ENCODE results near the gene CDC42.
"Not testable (repeated sequence)": the region's sequence is repeated elsewhere in the genome, so short reads cannot be mapped to it uniquely, and the experiment has no call there.

CDC42 gene

GRCh38 chr1:22052115-22053016 is at the start of gene CDC42:
TSS of gene CDC42 (plus strand) at chr1:22052709. CDS start at chr1:22078479, 25,770 bp downstream.
- H3K9ac ChIP-seq (ENCODE audit: low read length) = peak within 1 kb of the TSS; percentile 86
- H2AFZ ChIP-seq (ENCODE audit: low read depth, low read length) = peak within 1 kb of the TSS; percentile 94
- no peaks in the 10 kb centered on the region for H3K27me3 ChIP-seq (ENCODE audit: low read depth, low read length)
- peak within 1 kb of the TSS; percentile 95 for H3K4me2 ChIP-seq (ENCODE audit: low read length)
- peaks cover 36% of the 10 kb centered on the region for H3K4me1 ChIP-seq (ENCODE audit: low read length)
- no peak for TF ChIP-seq CTCF (IDR thresholded peaks at IDR 0.05; ENCODE audit: low read depth, low read length)
- TF ChIP-seq EZH2phosphoT487 (IDR thresholded peaks at IDR 0.05; ENCODE audit: low read depth) = no peak
- peak within 1 kb of the TSS; percentile 99 for H3K4me3 ChIP-seq (ENCODE audit: low read length)
- H4K20me1 ChIP-seq (ENCODE audit: insufficient read depth, low read length) = peaks cover 39% of the 10 kb centered on the region
- peaks cover 48% of the 10 kb centered on the region for H3K79me2 ChIP-seq (ENCODE audit: low read length)
- no peaks in the 10 kb centered on the region for H3K9me3 ChIP-seq (ENCODE audit: insufficient read depth, low read length)
- H3K27ac ChIP-seq (ENCODE audit: low read length) = peak within 1 kb of the TSS; percentile 67
- peaks cover 13% of the 10 kb centered on the region for H3K36me3 ChIP-seq (replicated peaks; ENCODE audit: low read depth, low read length)

- not testable (repeated sequence) for H3K36me3 ChIP-seq (replicated peaks; ENCODE audit: low read depth, low read length); H3K4me2 ChIP-seq (ENCODE audit: low read length); H3K9ac ChIP-seq (ENCODE audit: low read length); H3K4me1 ChIP-seq (ENCODE audit: low read length); H3K79me2 ChIP-seq (ENCODE audit: low read length); H2AFZ ChIP-seq (ENCODE audit: low read depth, low read length); H3K9me3 ChIP-seq (ENCODE audit: insufficient read depth, low read length); H3K27me3 ChIP-seq (ENCODE audit: low read depth, low read length); H3K27ac ChIP-seq (ENCODE audit: low read length); H3K4me3 ChIP-seq (ENCODE audit: low read length); H4K20me1 ChIP-seq (ENCODE audit: insufficient read depth, low read length)
Observed at GRCh38 chr1:22002875-22003274, 49.6 kb upstream of the CDC42 start.

- not testable (repeated sequence) for H3K9me3 ChIP-seq (ENCODE audit: insufficient read depth, low read length); H4K20me1 ChIP-seq (ENCODE audit: insufficient read depth, low read length); H2AFZ ChIP-seq (ENCODE audit: low read depth, low read length); H3K36me3 ChIP-seq (replicated peaks; ENCODE audit: low read depth, low read length); H3K4me3 ChIP-seq (ENCODE audit: low read length); H3K79me2 ChIP-seq (ENCODE audit: low read length); H3K27ac ChIP-seq (ENCODE audit: low read length); H3K4me2 ChIP-seq (ENCODE audit: low read length); H3K9ac ChIP-seq (ENCODE audit: low read length); H3K4me1 ChIP-seq (ENCODE audit: low read length); H3K27me3 ChIP-seq (ENCODE audit: low read depth, low read length)
Observed at GRCh38 chr1:22003959-22004358, 48.5 kb upstream of the CDC42 start.

GRCh38 chr1:22005261-22006149 is 47.0 kb upstream of the CDC42 start:
- H3K79me2 ChIP-seq (ENCODE audit: low read length); H3K4me2 ChIP-seq (ENCODE audit: low read length); H3K4me3 ChIP-seq (ENCODE audit: low read length); H3K9ac ChIP-seq (ENCODE audit: low read length); H2AFZ ChIP-seq (ENCODE audit: low read depth, low read length); H4K20me1 ChIP-seq (ENCODE audit: insufficient read depth, low read length); H3K36me3 ChIP-seq (replicated peaks; ENCODE audit: low read depth, low read length); H3K9me3 ChIP-seq (ENCODE audit: insufficient read depth, low read length); H3K27ac ChIP-seq (ENCODE audit: low read length); H3K27me3 ChIP-seq (ENCODE audit: low read depth, low read length); H3K4me1 ChIP-seq (ENCODE audit: low read length): not testable (repeated sequence)
- TF ChIP-seq CTCF (IDR thresholded peaks at IDR 0.05; ENCODE audit: low read depth, low read length) = peak; percentile 24

- not testable (repeated sequence) for H3K4me1 ChIP-seq (ENCODE audit: low read length); H3K4me3 ChIP-seq (ENCODE audit: low read length); H3K9ac ChIP-seq (ENCODE audit: low read length); H3K9me3 ChIP-seq (ENCODE audit: insufficient read depth, low read length); H4K20me1 ChIP-seq (ENCODE audit: insufficient read depth, low read length); H3K4me2 ChIP-seq (ENCODE audit: low read length); H3K79me2 ChIP-seq (ENCODE audit: low read length); H3K36me3 ChIP-seq (replicated peaks; ENCODE audit: low read depth, low read length); H2AFZ ChIP-seq (ENCODE audit: low read depth, low read length); H3K27ac ChIP-seq (ENCODE audit: low read length); H3K27me3 ChIP-seq (ENCODE audit: low read depth, low read length)
Observed at GRCh38 chr1:22006736-22007135, 45.8 kb upstream of the CDC42 start.

- not testable (repeated sequence) for H2AFZ ChIP-seq (ENCODE audit: low read depth, low read length); H3K9me3 ChIP-seq (ENCODE audit: insufficient read depth, low read length); H3K27me3 ChIP-seq (ENCODE audit: low read depth, low read length); H3K4me1 ChIP-seq (ENCODE audit: low read length); H3K4me2 ChIP-seq (ENCODE audit: low read length); H3K4me3 ChIP-seq (ENCODE audit: low read length); H3K27ac ChIP-seq (ENCODE audit: low read length); H3K36me3 ChIP-seq (replicated peaks; ENCODE audit: low read depth, low read length); H4K20me1 ChIP-seq (ENCODE audit: insufficient read depth, low read length); H3K9ac ChIP-seq (ENCODE audit: low read length); H3K79me2 ChIP-seq (ENCODE audit: low read length)
Observed at GRCh38 chr1:22007262-22007661, 45.2 kb upstream of the CDC42 start.

- not testable (repeated sequence) for H3K4me1 ChIP-seq (ENCODE audit: low read length); H3K27me3 ChIP-seq (ENCODE audit: low read depth, low read length); H4K20me1 ChIP-seq (ENCODE audit: insufficient read depth, low read length); H3K9ac ChIP-seq (ENCODE audit: low read length); H3K36me3 ChIP-seq (replicated peaks; ENCODE audit: low read depth, low read length); H3K9me3 ChIP-seq (ENCODE audit: insufficient read depth, low read length); H3K27ac ChIP-seq (ENCODE audit: low read length); H3K4me2 ChIP-seq (ENCODE audit: low read length); H3K79me2 ChIP-seq (ENCODE audit: low read length); H3K4me3 ChIP-seq (ENCODE audit: low read length); H2AFZ ChIP-seq (ENCODE audit: low read depth, low read length)
Observed at GRCh38 chr1:22009566-22009965, 42.9 kb upstream of the CDC42 start.

Data from OCI-LY3 (cell line).